GM13976 (cell line): Measurements from ENCODE around the gene KRTAP1-5.

Experiments
- DNase-seq: peaks from one replicate; pipeline ENCODE4 v3.0.0; 2012; ENCODE audit warnings: low spot score
- CTCF ChIP-seq: IDR thresholded peaks from 2 replicates; pipeline ENCODE4 v1.5.1; 2012; ENCODE audit warnings: borderline replicate concordance, mild to moderate bottlenecking; ENCODE audit not compliant: insufficient read depth; ENCODE audit errors: extremely low read depth, missing control alignments, control extremely low read depth
- in situ Hi-C: fragments of 300-500 bp; cut with MboI; formaldehyde crosslinking; loops from one replicate; pipeline ENCODE4 v1.12.0; 2022; ENCODE audit warnings: low sequenced_read_pairs, mixed read lengths, inconsistent platforms; ENCODE audit not compliant: unreplicated experiment

Gene KRTAP1-5

GRCh38 chr17:40993084-40993483 lies 33.9 kb downstream of the KRTAP1-5 start:
- TF ChIP-seq CTCF, result no peak
- in situ Hi-C loops, result no loop called here
- DNase-seq, result no peak

GRCh38 chr17:40992666-40993065 lies 34.3 kb downstream of the KRTAP1-5 start:
- in situ Hi-C loops, result no loop called here
- no peak for DNase-seq
- no peak for TF ChIP-seq CTCF

GRCh38 chr17:40986920-40987319 lies 40.1 kb downstream of the KRTAP1-5 start:
- DNase-seq, result no peak
- in situ Hi-C loops, result no loop called here
- no peak for TF ChIP-seq CTCF

GRCh38 chr17:40984226-40984625 lies 42.8 kb downstream of the KRTAP1-5 start, which contains the start of gene KRT40:
KRT40 (minus strand) TSS chr17:40984326; CDS start chr17:40984273, 53 bp downstream.
- no peak for TF ChIP-seq CTCF
- in situ Hi-C loops, result no loop called here
- no peak for DNase-seq

- in situ Hi-C loops, result no loop called here
- no peak for DNase-seq
- no peak for TF ChIP-seq CTCF
Measured at GRCh38 chr17:40981115-40981514, 45.9 kb downstream of the KRTAP1-5 start.

- in situ Hi-C loops, result no loop called here
- no peak for DNase-seq
- TF ChIP-seq CTCF, result no peak
Measured at GRCh38 chr17:40980596-40980995, 46.4 kb downstream of the KRTAP1-5 start.

- no peak for DNase-seq
- in situ Hi-C loops, result no loop called here
- no peak for TF ChIP-seq CTCF
Measured at GRCh38 chr17:40980117-40980516, 46.9 kb downstream of the KRTAP1-5 start.
